ENCODE measurements around the gene SYTL1. TPM values are rescaled to one million over a fixed set of nuclear protein-coding genes. Genes with fewer than 3 reads are reported as not detected.

SYTL1 gene
- total and polyA plus RNA-seq, 4 donors: 0.59 to 3.6 (median 0.99) TPM

DNA sequence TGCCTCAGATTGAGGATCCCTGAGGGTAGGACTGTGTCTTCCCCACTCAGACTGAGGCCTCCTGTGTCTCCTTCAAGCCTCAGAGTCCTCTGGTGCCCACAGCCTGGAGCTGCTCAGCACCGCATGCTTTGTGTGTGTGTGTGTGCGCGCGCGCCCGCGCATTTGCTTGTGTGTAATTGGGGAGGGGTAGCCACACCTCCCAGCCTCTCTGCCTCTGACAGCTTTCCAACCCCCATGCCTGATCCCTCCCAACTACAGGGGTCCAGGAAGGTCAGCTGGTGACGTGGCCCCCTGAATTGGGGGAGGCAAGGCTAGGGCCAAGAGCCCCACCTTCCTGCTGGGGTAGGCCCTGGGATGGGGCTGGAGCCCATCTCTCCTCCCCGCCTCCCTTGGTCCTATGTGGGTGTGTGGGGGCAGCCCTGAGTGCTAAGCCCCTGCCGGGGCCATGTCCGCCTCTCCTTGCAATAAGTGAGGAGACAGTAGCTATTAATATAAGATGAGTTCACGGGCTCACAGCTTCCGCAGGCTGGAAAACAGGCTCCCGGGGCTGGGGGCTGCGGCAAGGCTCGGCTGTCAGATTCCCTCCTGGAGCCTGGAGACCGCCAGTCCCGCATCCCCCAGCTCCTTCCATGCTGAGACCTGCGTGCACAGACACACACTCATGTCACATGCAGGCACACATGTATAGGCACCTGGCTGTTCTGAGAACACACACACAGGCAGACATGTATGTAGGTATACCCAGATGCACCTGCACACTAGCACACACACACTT is 57.6 kb downstream of the SYTL1 start:
- Histone ChIP-seq H3K4me1 (ENCODE audit: control insufficient read depth, insufficient read depth, low read length) (peaks cover 73% of the 10 kb centered on the region), H3K36me3 (ENCODE audit: control insufficient read depth, insufficient read depth, low read length) (peaks cover 1% of the 10 kb centered on the region), H3K27me3 (ENCODE audit: control insufficient read depth, insufficient read depth, low read length) (no peaks in the 10 kb centered on the region), H3K4me3 (ENCODE audit: low read depth, low read length) (no peak overlapping the region), H3K9me3 (ENCODE audit: control insufficient read depth, insufficient read depth, low read length) (no peaks in the 10 kb centered on the region), H3K27ac (ENCODE audit: low read depth, low read length) (peak overlapping the region; percentile 71)
- peak in 2 of 6 donors; percentile 61 to 68 for DNase-seq (ENCODE audit: low read depth in 4 of 6, low spot score in 6 of 6)
- WGBS (ENCODE audit: insufficient coverage): 45% methylated on average over 11 of the region's 19 CpGs

DNA sequence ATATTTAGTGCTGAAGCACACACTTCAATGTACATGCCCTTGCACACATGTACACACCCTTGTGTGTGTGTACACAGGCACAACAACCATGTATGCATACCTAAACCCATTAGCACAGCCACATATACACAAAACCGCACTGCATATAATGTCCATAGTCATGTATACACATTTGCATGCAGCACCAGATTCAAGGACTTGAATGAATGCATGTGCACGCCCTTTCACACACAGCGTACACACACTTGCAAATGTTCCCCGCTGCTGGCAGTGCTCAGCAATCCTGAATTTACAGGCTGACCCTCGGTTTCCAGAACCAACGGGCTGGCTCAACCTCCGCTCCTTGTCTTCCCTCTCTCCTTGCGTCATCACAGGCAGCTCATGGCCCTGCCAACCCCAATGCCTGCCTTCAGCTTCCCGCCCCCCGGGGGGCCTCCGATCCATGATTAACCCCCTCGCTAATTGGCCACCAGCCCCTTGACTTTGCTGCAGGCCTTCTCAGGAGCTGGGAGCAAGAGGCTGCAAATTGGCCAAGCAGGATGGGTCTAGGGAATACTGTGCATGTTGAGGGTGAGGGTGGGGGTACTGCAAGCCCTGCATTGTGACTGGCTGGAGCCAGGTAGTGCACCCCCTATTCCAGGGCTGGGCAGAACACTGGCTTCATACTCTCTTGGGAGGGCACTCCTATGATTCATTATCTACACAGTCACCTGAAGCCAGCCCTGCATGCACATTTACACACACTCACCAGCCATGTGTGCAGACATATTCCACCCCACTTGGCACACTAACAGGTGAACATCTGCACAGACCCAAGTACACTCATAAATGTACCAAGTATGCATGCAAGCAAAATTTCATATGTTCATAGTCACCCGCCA is 58.5 kb downstream of the SYTL1 start:
- 34% methylated on average over 9 of the region's 13 CpGs for WGBS (ENCODE audit: insufficient coverage)
- Histone ChIP-seq H3K4me3 (ENCODE audit: low read depth, low read length) (no peak overlapping the region), H3K4me1 (ENCODE audit: control insufficient read depth, insufficient read depth, low read length) (peaks cover 79% of the 10 kb centered on the region), H3K27me3 (ENCODE audit: control insufficient read depth, insufficient read depth, low read length) (no peaks in the 10 kb centered on the region), H3K27ac (ENCODE audit: low read depth, low read length) (peak overlapping the region; percentile 71), H3K36me3 (ENCODE audit: control insufficient read depth, insufficient read depth, low read length) (peaks cover 6% of the 10 kb centered on the region), H3K9me3 (ENCODE audit: control insufficient read depth, insufficient read depth, low read length) (no peaks in the 10 kb centered on the region)
- peak in 2 of 6 donors; percentile 59 to 62 for DNase-seq (ENCODE audit: low read depth in 4 of 6, low spot score in 6 of 6)

DNA sequence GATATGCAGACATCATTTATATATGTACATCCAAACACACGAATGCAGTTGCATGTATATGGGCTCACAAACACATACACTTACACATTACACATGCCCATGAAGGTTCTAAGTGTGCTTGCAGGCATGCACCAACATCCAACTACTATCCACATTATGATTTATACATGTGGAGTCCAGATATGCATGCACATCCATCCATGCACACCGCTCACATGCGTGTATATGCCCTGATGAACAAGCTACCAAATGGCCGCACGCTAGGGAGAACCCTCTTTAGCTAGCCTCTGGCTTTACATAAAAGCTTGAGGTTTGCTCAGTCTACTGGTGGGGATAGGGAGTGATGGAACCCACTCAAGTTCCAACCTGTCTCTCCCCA is 59.1 kb downstream of the SYTL1 start:
- Histone ChIP-seq H3K27ac (ENCODE audit: low read depth, low read length) (peak overlapping the region; percentile 90), H3K36me3 (ENCODE audit: control insufficient read depth, insufficient read depth, low read length) (peaks cover 10% of the 10 kb centered on the region), H3K9me3 (ENCODE audit: control insufficient read depth, insufficient read depth, low read length) (no peaks in the 10 kb centered on the region), H3K4me1 (ENCODE audit: control insufficient read depth, insufficient read depth, low read length) (peaks cover 80% of the 10 kb centered on the region), H3K4me3 (ENCODE audit: low read depth, low read length) (no peak overlapping the region), H3K27me3 (ENCODE audit: control insufficient read depth, insufficient read depth, low read length) (no peaks in the 10 kb centered on the region)
- 78% methylated on average over 1 of the region's 5 CpGs for WGBS (ENCODE audit: insufficient coverage)
- no peak for DNase-seq (ENCODE audit: low read depth in 4 of 6, low spot score in 6 of 6)

DNA sequence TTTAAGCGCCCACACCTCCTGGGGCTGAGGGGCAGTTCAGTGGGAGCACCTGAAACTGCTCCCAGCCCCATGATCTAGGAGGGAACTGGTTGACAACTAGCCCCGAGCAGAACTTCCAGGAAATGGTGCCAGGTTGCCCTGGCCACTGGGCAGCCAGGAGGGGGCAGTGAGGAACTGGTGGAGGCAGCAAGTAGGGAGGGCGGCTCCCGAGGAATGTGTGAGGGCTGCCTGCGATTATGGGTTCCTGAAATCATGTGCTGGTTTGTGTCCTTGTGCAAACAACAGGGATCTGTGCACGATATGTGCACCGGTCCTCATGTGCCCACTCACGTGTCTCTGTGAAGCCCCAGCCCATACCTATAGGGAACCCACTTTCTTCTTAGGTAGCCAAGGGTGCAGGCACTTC is 60.5 kb downstream of the SYTL1 start:
- H3K36me3 ChIP-seq (ENCODE audit: control insufficient read depth, insufficient read depth, low read length): peaks cover 13% of the 10 kb centered on the region
- H3K4me1 ChIP-seq (ENCODE audit: control insufficient read depth, insufficient read depth, low read length): peaks cover 90% of the 10 kb centered on the region
- no peaks in the 10 kb centered on the region for H3K27me3 ChIP-seq (ENCODE audit: control insufficient read depth, insufficient read depth, low read length)
- no peaks in the 10 kb centered on the region for H3K9me3 ChIP-seq (ENCODE audit: control insufficient read depth, insufficient read depth, low read length)
- 57% methylated on average over 6 of the region's 8 CpGs for WGBS (ENCODE audit: insufficient coverage)
- no peak overlapping the region for H3K4me3 ChIP-seq (ENCODE audit: low read depth, low read length)
- H3K27ac ChIP-seq (ENCODE audit: low read depth, low read length): peak overlapping the region; percentile 90
- peak in 2 of 6 donors; percentile 57 to 78 for DNase-seq (ENCODE audit: low read depth in 4 of 6, low spot score in 6 of 6)

DNA sequence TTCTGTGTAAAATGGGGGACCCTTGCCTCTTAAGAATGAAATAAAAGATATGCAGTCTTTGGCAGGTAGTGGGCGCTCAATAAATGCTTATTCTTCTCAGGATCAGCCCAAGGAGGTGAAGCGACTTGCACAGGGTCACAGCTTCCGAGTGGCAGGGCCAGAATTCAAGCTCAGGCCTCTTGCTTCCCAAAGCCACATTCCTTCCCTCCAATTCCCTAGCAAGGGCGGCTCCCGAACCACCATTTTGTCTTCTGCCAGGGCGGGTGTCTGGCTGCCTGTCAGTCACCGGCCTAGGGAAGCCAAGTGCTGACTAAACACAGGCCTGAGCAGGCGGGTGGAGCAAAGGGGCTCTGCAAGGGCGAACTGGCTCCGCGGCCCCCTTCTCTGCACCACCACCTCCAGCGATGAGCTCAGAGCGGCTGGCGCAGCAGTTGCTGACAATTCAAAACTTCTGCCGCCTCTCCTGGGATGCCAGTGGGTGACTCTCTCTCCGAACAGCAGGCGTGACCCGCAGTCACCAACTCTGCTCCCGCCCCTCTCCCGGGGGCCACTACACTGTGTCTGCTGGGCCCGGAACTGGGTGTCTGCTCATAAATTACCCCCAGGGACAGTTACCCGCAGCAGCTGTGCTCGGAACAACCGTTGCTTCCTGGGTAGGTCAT is 61.4 kb downstream of the SYTL1 start:
- H3K27ac ChIP-seq (ENCODE audit: low read depth, low read length): peak overlapping the region; percentile 90
- peak in 2 of 6 donors; percentile 77 to 78 for DNase-seq (ENCODE audit: low read depth in 4 of 6, low spot score in 6 of 6)

More for the DNA sequence above, 61.4 kb downstream of the SYTL1 start:
- H3K27me3 ChIP-seq (ENCODE audit: control insufficient read depth, insufficient read depth, low read length): no peaks in the 10 kb centered on the region
- H3K36me3 ChIP-seq (ENCODE audit: control insufficient read depth, insufficient read depth, low read length): peaks cover 22% of the 10 kb centered on the region
- no peaks in the 10 kb centered on the region for H3K9me3 ChIP-seq (ENCODE audit: control insufficient read depth, insufficient read depth, low read length)
- 28% methylated on average over 23 of the region's 24 CpGs for WGBS (ENCODE audit: insufficient coverage)
- peaks cover 89% of the 10 kb centered on the region for H3K4me1 ChIP-seq (ENCODE audit: control insufficient read depth, insufficient read depth, low read length)
- H3K4me3 ChIP-seq (ENCODE audit: low read depth, low read length): no peak overlapping the region

Small RNAs within 50 kb of the gene (small RNA-seq; reads per million reads assigned to genes)
- 0.10 reads per million for gene RNU6-48P (ENCODE audit: low replicate concordance)

Other genes starting within 250 kb of the SYTL1 start
- gene SLC9A1, start 186.9 kb upstream of the SYTL1 start, total RNA-seq: 1 to 10 TPM; 5.9 to 7.5 TPM
- gene SLC9A1, start 186.9 kb upstream of the SYTL1 start, polyA plus RNA-seq (ENCODE audit: insufficient read length in 2 of 2): 10 to 100 TPM; 23.2 to 24.5 TPM
- 10 to 100 TPM; 22.3 to 22.7 TPM for gene WDTC1, start 107.4 kb upstream of the SYTL1 start, total RNA-seq
- gene WDTC1, start 107.4 kb upstream of the SYTL1 start, polyA plus RNA-seq (ENCODE audit: insufficient read length in 2 of 2): 10 to 100 TPM; 46.2 to 52.0 TPM
- gene TMEM222, start 19.9 kb upstream of the SYTL1 start, total RNA-seq: 10 to 100 TPM; 22.6 to 42.2 TPM
- 10 to 100 TPM; 61.0 to 63.3 TPM for gene TMEM222, start 19.9 kb upstream of the SYTL1 start, polyA plus RNA-seq (ENCODE audit: insufficient read length in 2 of 2)
- gene MAP3K6, start 24.9 kb downstream of the SYTL1 start, total RNA-seq: 10 to 100 TPM in 1 of 2 donors, 1 to 10 TPM in 1; 5.8 to 21.7 TPM
- gene MAP3K6, start 24.9 kb downstream of the SYTL1 start, polyA plus RNA-seq (ENCODE audit: insufficient read length in 2 of 2): 10 to 100 TPM in 1 of 2 donors, 1 to 10 TPM in 1; 7.3 to 12.9 TPM
- under 1 TPM in 1 of 2 donors, not detected in 1; 0.44 TPM for gene FCN3, start 32.8 kb downstream of the SYTL1 start, total RNA-seq
- under 1 TPM in 1 of 2 donors, not detected in 1; 0.27 TPM for gene FCN3, start 32.8 kb downstream of the SYTL1 start, polyA plus RNA-seq (ENCODE audit: insufficient read length in 2 of 2)
- gene CD164L2, start 41.3 kb downstream of the SYTL1 start, total RNA-seq: 1 to 10 TPM in 1 of 2 donors, not detected in 1; 2.8 TPM
- gene CD164L2, start 41.3 kb downstream of the SYTL1 start, polyA plus RNA-seq (ENCODE audit: insufficient read length in 2 of 2): under 1 TPM; 0.15 to 0.29 TPM
- gene GPR3, start 50.6 kb downstream of the SYTL1 start, total RNA-seq: 1 to 10 TPM in 1 of 2 donors, under 1 TPM in 1; 0.66 to 1.7 TPM
- gene GPR3, start 50.6 kb downstream of the SYTL1 start, polyA plus RNA-seq (ENCODE audit: insufficient read length in 2 of 2): 1 to 10 TPM; 3.2 to 3.6 TPM
- 10 to 100 TPM; 24.3 to 32.7 TPM for gene WASF2, start 148.1 kb downstream of the SYTL1 start, total RNA-seq
- 10 to 100 TPM; 76.0 to 76.3 TPM for gene WASF2, start 148.1 kb downstream of the SYTL1 start, polyA plus RNA-seq (ENCODE audit: insufficient read length in 2 of 2)

Data from spinal cord (tissue), 10 donors.